ENCODE results near the gene NUDC.

NUDC gene

DNA sequence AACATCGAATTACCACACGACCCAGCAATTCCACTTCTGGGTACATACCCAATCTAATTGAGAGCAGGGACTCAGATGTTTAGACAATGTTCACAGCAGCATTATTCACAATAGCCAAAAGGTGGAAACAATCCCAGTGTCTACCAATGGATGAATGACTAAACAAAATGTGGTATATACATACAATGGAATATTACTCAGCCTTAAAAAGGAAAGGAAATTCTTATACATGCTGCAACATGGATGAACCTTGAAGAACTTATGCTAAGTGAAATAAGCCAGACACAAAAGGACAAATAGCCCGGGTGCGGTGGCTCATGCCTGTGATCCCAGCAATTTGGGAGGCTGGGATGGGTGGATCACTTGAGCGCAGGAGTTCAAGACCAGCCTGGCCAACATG lies 31.8 kb downstream of the NUDC start:
- no peak overlapping the region for H3K4ac ChIP-seq (ENCODE audit: low read length)
- no peaks in the 10 kb centered on the region for H3K79me1 ChIP-seq (ENCODE audit: low read depth, low read length)
- no peak overlapping the region for H2AK5ac ChIP-seq (ENCODE audit: low read depth, low read length)
- no peak overlapping the region for H2BK5ac ChIP-seq (ENCODE audit: low read length)
- H3K4me2 ChIP-seq (ENCODE audit: insufficient read depth, low read length, poor library complexity, severe bottlenecking) = no peak overlapping the region
- H3K27ac ChIP-seq (replicated peaks; ENCODE audit: low read length) = no peak overlapping the region
- H2BK15ac ChIP-seq (ENCODE audit: low read length) = no peak overlapping the region
- no peak overlapping the region for H3K14ac ChIP-seq (ENCODE audit: low read length)
- H3K36me3 ChIP-seq (replicated peaks in 1 of 2; ENCODE audit: control insufficient read depth in 2 of 2, insufficient read depth in 2 of 2, low read length in 2 of 2) = no peaks in the 10 kb centered on the region
- peaks cover 3 to 4% of the 10 kb centered on the region in 2 donors for H3K9me3 ChIP-seq (replicated peaks in 1 of 2; ENCODE audit: control insufficient read depth in 2 of 2, insufficient read depth in 1 of 2, low read depth in 1 of 2, low read length in 2 of 2)
- no peak overlapping the region for H4K8ac ChIP-seq (ENCODE audit: low read depth, low read length)
- no peak overlapping the region for H3K4me3 ChIP-seq (ENCODE audit: low read length in 2 of 2)
- H4K91ac ChIP-seq (ENCODE audit: low read depth, low read length, poor library complexity) = no peak overlapping the region
- H2BK12ac ChIP-seq (ENCODE audit: low read length) = no peak overlapping the region
- WGBS, 2 donors (ENCODE audit: extremely low coverage in 2 of 2, insufficient read length in 2 of 2, insufficient replicate concordance in 1 of 2) = no CpG with 5 or more reads among the region's 5 CpGs
- no peak overlapping the region for H2BK120ac ChIP-seq (ENCODE audit: low read depth, low read length)
- H2AFZ ChIP-seq (ENCODE audit: low read length) = no peak overlapping the region
- H3K18ac ChIP-seq (ENCODE audit: low read length) = no peak overlapping the region
- no peak overlapping the region for H3K9ac ChIP-seq (ENCODE audit: low read depth, low read length, poor library complexity)
- no peak for DNase-seq (ENCODE audit: low spot score)
- H3K23ac ChIP-seq (ENCODE audit: low read depth, low read length, poor library complexity) = no peak overlapping the region
- peaks cover 0 to 21% (median 0%) of the 10 kb centered on the region in 3 experiments for H3K27me3 ChIP-seq (ENCODE audit: control insufficient read depth in 3 of 3, insufficient read depth in 3 of 3, low read depth in 1 of 3, low read length in 3 of 3)
- H3K4me1 ChIP-seq (ENCODE audit: control insufficient read depth in 2 of 2, insufficient read depth in 1 of 2, low read depth in 1 of 2, low read length in 2 of 2) = no peaks in the 10 kb centered on the region

- H3K27me3 ChIP-seq (ENCODE audit: control insufficient read depth in 3 of 3, insufficient read depth in 3 of 3, low read depth in 1 of 3, low read length in 3 of 3) = peaks cover 17 to 50% (median 28%) of the 10 kb centered on the region in 3 experiments
- H2BK120ac ChIP-seq (ENCODE audit: low read depth, low read length) = no peak overlapping the region
- H3K9ac ChIP-seq (ENCODE audit: low read depth, low read length, poor library complexity) = no peak overlapping the region
- no peak overlapping the region for H3K4me3 ChIP-seq (ENCODE audit: low read length in 2 of 2)
- WGBS, 2 donors (ENCODE audit: extremely low coverage in 2 of 2, insufficient read length in 2 of 2, insufficient replicate concordance in 1 of 2) = no CpG with 5 or more reads among the region's 3 CpGs
- H3K4me2 ChIP-seq (ENCODE audit: insufficient read depth, low read length, poor library complexity, severe bottlenecking) = no peak overlapping the region
- no peaks in the 10 kb centered on the region for H3K36me3 ChIP-seq (replicated peaks in 1 of 2; ENCODE audit: control insufficient read depth in 2 of 2, insufficient read depth in 2 of 2, low read length in 2 of 2)
- H2AK5ac ChIP-seq (ENCODE audit: low read depth, low read length) = no peak overlapping the region
- no peaks in the 10 kb centered on the region for H3K79me1 ChIP-seq (ENCODE audit: low read depth, low read length)
- H3K18ac ChIP-seq (ENCODE audit: low read length) = no peak overlapping the region
- peaks cover 3% of the 10 kb centered on the region in 2 donors for H3K4me1 ChIP-seq (ENCODE audit: control insufficient read depth in 2 of 2, insufficient read depth in 1 of 2, low read depth in 1 of 2, low read length in 2 of 2)
- H3K4ac ChIP-seq (ENCODE audit: low read length) = no peak overlapping the region
- H2BK15ac ChIP-seq (ENCODE audit: low read length) = no peak overlapping the region
- H2AFZ ChIP-seq (ENCODE audit: low read length) = no peak overlapping the region
- no peak overlapping the region for H4K8ac ChIP-seq (ENCODE audit: low read depth, low read length)
- no peak overlapping the region for H2BK5ac ChIP-seq (ENCODE audit: low read length)
- H4K91ac ChIP-seq (ENCODE audit: low read depth, low read length, poor library complexity) = no peak overlapping the region
- H3K23ac ChIP-seq (ENCODE audit: low read depth, low read length, poor library complexity) = no peak overlapping the region
- no peak overlapping the region for H2BK12ac ChIP-seq (ENCODE audit: low read length)
- no peak overlapping the region for H3K27ac ChIP-seq (replicated peaks; ENCODE audit: low read length)
- no peak for DNase-seq (ENCODE audit: low spot score)
- peaks cover 3 to 4% of the 10 kb centered on the region in 2 donors for H3K9me3 ChIP-seq (replicated peaks in 1 of 2; ENCODE audit: control insufficient read depth in 2 of 2, insufficient read depth in 1 of 2, low read depth in 1 of 2, low read length in 2 of 2)
- no peak overlapping the region for H3K14ac ChIP-seq (ENCODE audit: low read length)
Observed at GRCh38 chr1:26956321-26956720, 34.8 kb downstream of the NUDC start.

GRCh38 chr1:26957306-26957705 lies 35.8 kb downstream of the NUDC start:
- no peak overlapping the region for H3K4me2 ChIP-seq (ENCODE audit: insufficient read depth, low read length, poor library complexity, severe bottlenecking)
- no peak overlapping the region for H2AFZ ChIP-seq (ENCODE audit: low read length)
- H3K79me1 ChIP-seq (ENCODE audit: low read depth, low read length) = no peaks in the 10 kb centered on the region
- no peak overlapping the region for H3K27ac ChIP-seq (replicated peaks; ENCODE audit: low read length)
- no peak overlapping the region for H2BK15ac ChIP-seq (ENCODE audit: low read length)
- no peak overlapping the region for H3K9ac ChIP-seq (ENCODE audit: low read depth, low read length, poor library complexity)
- H3K18ac ChIP-seq (ENCODE audit: low read length) = no peak overlapping the region
- no peak overlapping the region for H2BK120ac ChIP-seq (ENCODE audit: low read depth, low read length)
- no peaks in the 10 kb centered on the region for H3K36me3 ChIP-seq (replicated peaks in 1 of 2; ENCODE audit: control insufficient read depth in 2 of 2, insufficient read depth in 2 of 2, low read length in 2 of 2)
- peaks cover 17 to 60% (median 34%) of the 10 kb centered on the region in 3 experiments for H3K27me3 ChIP-seq (ENCODE audit: control insufficient read depth in 3 of 3, insufficient read depth in 3 of 3, low read depth in 1 of 3, low read length in 3 of 3)
- no peak overlapping the region for H3K4me3 ChIP-seq (ENCODE audit: low read length in 2 of 2)
- DNase-seq (ENCODE audit: low spot score) = no peak
- H3K9me3 ChIP-seq (replicated peaks in 1 of 2; ENCODE audit: control insufficient read depth in 2 of 2, insufficient read depth in 1 of 2, low read depth in 1 of 2, low read length in 2 of 2) = peaks cover 3 to 4% of the 10 kb centered on the region in 2 donors
- no peak overlapping the region for H3K23ac ChIP-seq (ENCODE audit: low read depth, low read length, poor library complexity)
- H4K8ac ChIP-seq (ENCODE audit: low read depth, low read length) = no peak overlapping the region
- no peak overlapping the region for H2BK12ac ChIP-seq (ENCODE audit: low read length)
- H3K4me1 ChIP-seq (ENCODE audit: control insufficient read depth in 2 of 2, insufficient read depth in 1 of 2, low read depth in 1 of 2, low read length in 2 of 2) = peaks cover 3% of the 10 kb centered on the region in 2 donors
- no CpG with 5 or more reads among the region's 3 CpGs for WGBS, 2 donors (ENCODE audit: extremely low coverage in 2 of 2, insufficient read length in 2 of 2, insufficient replicate concordance in 1 of 2)
- H3K14ac ChIP-seq (ENCODE audit: low read length) = no peak overlapping the region
- H4K91ac ChIP-seq (ENCODE audit: low read depth, low read length, poor library complexity) = no peak overlapping the region
- no peak overlapping the region for H2BK5ac ChIP-seq (ENCODE audit: low read length)
- no peak overlapping the region for H2AK5ac ChIP-seq (ENCODE audit: low read depth, low read length)
- no peak overlapping the region for H3K4ac ChIP-seq (ENCODE audit: low read length)

- Histone ChIP-seq H2BK15ac (ENCODE audit: low read length) (no peak overlapping the region), H3K9me3 (replicated peaks in 1 of 2; ENCODE audit: control insufficient read depth in 2 of 2, insufficient read depth in 1 of 2, low read depth in 1 of 2, low read length in 2 of 2) (peaks cover 3 to 4% of the 10 kb centered on the region in 2 donors), H3K18ac (ENCODE audit: low read length) (peak overlapping the region; percentile 79), H3K27me3 (ENCODE audit: control insufficient read depth in 3 of 3, insufficient read depth in 3 of 3, low read depth in 1 of 3, low read length in 3 of 3) (peaks cover 17 to 71% (median 34%) of the 10 kb centered on the region in 3 experiments), H3K23ac (ENCODE audit: low read depth, low read length, poor library complexity) (no peak overlapping the region), H2BK5ac (ENCODE audit: low read length) (no peak overlapping the region), H3K4me2 (ENCODE audit: insufficient read depth, low read length, poor library complexity, severe bottlenecking) (peak overlapping the region; percentile 64), H3K79me1 (ENCODE audit: low read depth, low read length) (no peaks in the 10 kb centered on the region), H3K4ac (ENCODE audit: low read length) (no peak overlapping the region), H3K9ac (ENCODE audit: low read depth, low read length, poor library complexity) (no peak overlapping the region), H3K4me1 (ENCODE audit: control insufficient read depth in 2 of 2, insufficient read depth in 1 of 2, low read depth in 1 of 2, low read length in 2 of 2) (peaks cover 3% of the 10 kb centered on the region in 2 donors), H3K27ac (replicated peaks; ENCODE audit: low read length) (no peak overlapping the region), H3K4me3 (ENCODE audit: low read length in 2 of 2) (no peak overlapping the region), H2AK5ac (ENCODE audit: low read depth, low read length) (no peak overlapping the region), H3K36me3 (replicated peaks in 1 of 2; ENCODE audit: control insufficient read depth in 2 of 2, insufficient read depth in 2 of 2, low read length in 2 of 2) (no peaks in the 10 kb centered on the region), H2AFZ (ENCODE audit: low read length) (peak overlapping the region; percentile 73), H4K91ac (ENCODE audit: low read depth, low read length, poor library complexity) (no peak overlapping the region), H2BK120ac (ENCODE audit: low read depth, low read length) (no peak overlapping the region), H4K8ac (ENCODE audit: low read depth, low read length) (no peak overlapping the region), H3K14ac (ENCODE audit: low read length) (no peak overlapping the region), H2BK12ac (ENCODE audit: low read length) (no peak overlapping the region)
- WGBS, 2 donors (ENCODE audit: extremely low coverage in 2 of 2, insufficient read length in 2 of 2, insufficient replicate concordance in 1 of 2) = no CpG with 5 or more reads among the region's 13 CpGs
- DNase-seq (ENCODE audit: low spot score) = no peak
Observed at GRCh38 chr1:26959270-26959669, 37.7 kb downstream of the NUDC start.

Measured in neuronal stem cell (in vitro differentiated cells).